OCI-LY3 (cell line): Measurements from ENCODE around the gene HSD17B11.
"Not testable (repeated sequence)": the region's sequence is repeated elsewhere in the genome, so short reads cannot be mapped to it uniquely, and the experiment has no call there.

Experiments used
- H2AFZ ChIP-seq: fragments of 200-600, 300-600 bp; shearing (Covaris generic); 2 replicates; pipeline ENCODE4 v1.6.0; 2014; ENCODE audit warnings: antibody characterized with exemption, low read depth, low read length
- H3K27ac ChIP-seq: fragments of 200-600, 300-600 bp; sonication (generic); 2 replicates; pipeline ENCODE4 v1.5.1; 2014; ENCODE audit warnings: mild to moderate bottlenecking, low read length, moderate library complexity, mixed read lengths
- H3K27me3 ChIP-seq: fragments of 200-600, 300-600 bp; sonication (generic); 2 replicates; pipeline ENCODE4 v1.6.1; 2014; ENCODE audit warnings: low read depth, low read length, mixed read lengths
- H3K36me3 ChIP-seq: fragments of 200-600, 300-600 bp; sonication (generic); replicated peaks from 2 replicates; pipeline ENCODE3; 2014; ENCODE audit warnings: low read depth, low read length, mixed read lengths
- H3K4me1 ChIP-seq: fragments of 300-600, 200-600 bp; sonication (generic); 2 replicates; pipeline ENCODE4 v1.6.1; 2014; ENCODE audit warnings: low read length, mixed read lengths
- H3K4me2 ChIP-seq: fragments of 200-600, 300-600 bp; sonication (generic); 2 replicates; pipeline ENCODE4 v1.6.1; 2014; ENCODE audit warnings: low read length, mixed read lengths
- H3K4me3 ChIP-seq: fragments of 300-600, 200-600 bp; sonication (generic); 2 replicates; pipeline ENCODE4 v1.5.1; 2014; ENCODE audit warnings: antibody characterized with exemption, mild to moderate bottlenecking, low read length, moderate library complexity
- H3K79me2 ChIP-seq: fragments of 300-600, 200-600 bp; shearing (Covaris generic); 2 replicates; pipeline ENCODE4 v1.6.1; 2014; ENCODE audit warnings: mild to moderate bottlenecking, low read length, mixed read lengths
- H3K9ac ChIP-seq: fragments of 300-600, 200-600 bp; shearing (Covaris generic); 2 replicates; pipeline ENCODE4 v1.6.0; 2014; ENCODE audit warnings: mild to moderate bottlenecking, low read length, moderate library complexity
- H3K9me3 ChIP-seq: fragments of 200-600, 300-600 bp; shearing (Covaris generic); 2 replicates; pipeline ENCODE4 v1.6.1; 2014; ENCODE audit warnings: low read length, mixed read lengths; ENCODE audit not compliant: insufficient read depth
- H4K20me1 ChIP-seq: fragments of 200-600, 300-600 bp; sonication (generic); 2 replicates; pipeline ENCODE4 v1.6.1; 2016; ENCODE audit warnings: low read length, mixed read lengths; ENCODE audit not compliant: insufficient read depth
- EZH2phosphoT487 ChIP-seq: fragments of 200-600 bp; shearing (Covaris generic); IDR thresholded peaks from 2 replicates; pipeline ENCODE4 v1.6.1; 2018; ENCODE audit warnings: antibody characterized with exemption, mixed run types, low read depth
- TF ChIP-seq, protein P1 (sequence below): fragments of 200-600, 300-600 bp; sonication (generic); IDR thresholded peaks from 2 replicates; pipeline ENCODE4 v1.5.1; 2014; ENCODE audit warnings: antibody characterized with exemption, low read length, low read depth

The HSD17B11 gene

DNA sequence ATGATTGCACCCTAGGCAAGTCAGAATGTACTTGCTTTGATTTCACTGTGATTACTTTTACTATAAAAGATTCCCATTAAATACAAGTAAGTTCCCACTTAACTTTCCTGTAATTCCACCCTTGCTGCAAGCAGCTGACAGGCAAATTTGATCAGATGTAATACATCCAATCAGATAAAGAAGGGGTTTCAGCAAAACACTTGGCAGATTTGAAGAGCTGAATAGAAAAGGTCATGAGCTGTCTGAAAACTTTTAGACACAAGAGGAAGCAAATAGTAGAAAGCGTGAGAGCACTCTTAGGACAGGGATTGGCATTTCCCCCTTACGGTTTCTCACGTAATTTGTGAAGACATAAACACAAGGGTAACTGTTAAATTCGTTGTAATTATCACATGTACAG lies 91.1 kb downstream of the HSD17B11 start:
- Histone ChIP-seq H3K9ac (no peak overlapping the region), H2AFZ (no peak overlapping the region), H3K27me3 (no peaks in the 10 kb centered on the region), H3K9me3 (no peaks in the 10 kb centered on the region), H4K20me1 (no peaks in the 10 kb centered on the region), H3K79me2 (no peaks in the 10 kb centered on the region), H3K36me3 (no peaks in the 10 kb centered on the region), H3K4me1 (0 out of 2 replicates have a peak, but pooled peaks cover 4% of the 10 kb centered on the region), H3K27ac (no peak overlapping the region), H3K4me3 (no peak overlapping the region), H3K4me2 (no peak overlapping the region)
- TF ChIP-seq, protein P1, sequence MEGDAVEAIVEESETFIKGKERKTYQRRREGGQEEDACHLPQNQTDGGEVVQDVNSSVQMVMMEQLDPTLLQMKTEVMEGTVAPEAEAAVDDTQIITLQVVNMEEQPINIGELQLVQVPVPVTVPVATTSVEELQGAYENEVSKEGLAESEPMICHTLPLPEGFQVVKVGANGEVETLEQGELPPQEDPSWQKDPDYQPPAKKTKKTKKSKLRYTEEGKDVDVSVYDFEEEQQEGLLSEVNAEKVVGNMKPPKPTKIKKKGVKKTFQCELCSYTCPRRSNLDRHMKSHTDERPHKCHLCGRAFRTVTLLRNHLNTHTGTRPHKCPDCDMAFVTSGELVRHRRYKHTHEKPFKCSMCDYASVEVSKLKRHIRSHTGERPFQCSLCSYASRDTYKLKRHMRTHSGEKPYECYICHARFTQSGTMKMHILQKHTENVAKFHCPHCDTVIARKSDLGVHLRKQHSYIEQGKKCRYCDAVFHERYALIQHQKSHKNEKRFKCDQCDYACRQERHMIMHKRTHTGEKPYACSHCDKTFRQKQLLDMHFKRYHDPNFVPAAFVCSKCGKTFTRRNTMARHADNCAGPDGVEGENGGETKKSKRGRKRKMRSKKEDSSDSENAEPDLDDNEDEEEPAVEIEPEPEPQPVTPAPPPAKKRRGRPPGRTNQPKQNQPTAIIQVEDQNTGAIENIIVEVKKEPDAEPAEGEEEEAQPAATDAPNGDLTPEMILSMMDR: no peak
- TF ChIP-seq EZH2phosphoT487: no peak

DNA sequence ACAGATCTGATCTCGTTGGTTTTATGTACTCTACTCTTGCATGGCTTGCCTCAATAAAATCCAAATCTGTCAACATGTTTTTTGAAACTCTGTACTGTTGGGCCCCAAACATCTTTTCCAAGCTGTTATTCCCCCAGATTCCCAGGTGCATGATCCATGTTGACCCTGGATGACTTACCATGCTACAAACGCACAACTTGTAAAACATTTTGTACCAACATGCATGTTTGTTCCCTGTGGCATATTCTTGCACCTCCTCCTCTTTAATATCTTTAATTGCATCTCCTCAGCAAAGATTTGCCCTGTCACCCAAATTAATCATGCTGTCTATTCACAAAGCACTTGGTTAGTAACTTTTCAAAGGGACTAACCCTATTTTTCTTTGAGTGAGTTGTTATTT lies 92.6 kb downstream of the HSD17B11 start:
- 0 out of 2 replicates have a peak, but pooled peaks cover 4% of the 10 kb centered on the region for H3K4me1 ChIP-seq
- no peaks in the 10 kb centered on the region for H4K20me1 ChIP-seq
- H3K27ac ChIP-seq: no peak overlapping the region
- H3K4me2 ChIP-seq: no peak overlapping the region
- H3K79me2 ChIP-seq: no peaks in the 10 kb centered on the region
- no peak overlapping the region for H3K4me3 ChIP-seq
- H3K27me3 ChIP-seq: no peaks in the 10 kb centered on the region
- no peak overlapping the region for H3K9ac ChIP-seq
- H2AFZ ChIP-seq: no peak overlapping the region
- H3K9me3 ChIP-seq: no peaks in the 10 kb centered on the region
- TF ChIP-seq, protein P1: no peak
- no peak for TF ChIP-seq EZH2phosphoT487
- H3K36me3 ChIP-seq: no peaks in the 10 kb centered on the region

DNA sequence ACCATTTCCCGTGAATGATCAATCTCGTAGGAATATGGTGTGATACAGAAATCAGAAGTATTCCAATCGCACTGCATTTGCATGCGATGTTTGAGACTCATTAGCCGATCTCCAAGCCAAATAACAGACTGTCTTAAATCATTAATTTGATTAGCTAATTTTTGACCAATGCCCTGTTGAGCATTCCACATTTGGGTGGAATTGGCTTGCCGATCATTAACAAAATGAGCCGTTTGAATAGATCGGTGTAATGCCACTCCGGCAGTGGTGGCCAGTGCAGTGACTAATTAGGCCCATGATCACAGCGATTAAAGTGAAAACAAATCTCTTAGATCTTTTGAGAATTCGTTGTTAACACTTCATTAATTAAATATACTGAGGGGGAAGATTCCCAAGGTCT lies 96.1 kb downstream of the HSD17B11 start:
- not testable (repeated sequence) for H3K4me2 ChIP-seq, H3K9ac ChIP-seq, H3K27ac ChIP-seq, H2AFZ ChIP-seq, H3K9me3 ChIP-seq, H3K4me3 ChIP-seq, H4K20me1 ChIP-seq, H3K27me3 ChIP-seq, H3K36me3 ChIP-seq, H3K4me1 ChIP-seq, H3K79me2 ChIP-seq

- not testable (repeated sequence) for H4K20me1 ChIP-seq, H3K36me3 ChIP-seq, H3K27ac ChIP-seq, H3K4me1 ChIP-seq, H3K9ac ChIP-seq, H3K4me2 ChIP-seq, H3K4me3 ChIP-seq, H3K9me3 ChIP-seq, H2AFZ ChIP-seq, H3K79me2 ChIP-seq, H3K27me3 ChIP-seq
Measured at GRCh38 chr4:87293889-87294288, 97.1 kb downstream of the HSD17B11 start.

- H3K9ac ChIP-seq: no peak overlapping the region
- no peaks in the 10 kb centered on the region for H3K4me1 ChIP-seq
- no peaks in the 10 kb centered on the region for H3K36me3 ChIP-seq
- H3K27ac ChIP-seq: no peak overlapping the region
- H3K27me3 ChIP-seq: no peaks in the 10 kb centered on the region
- H2AFZ ChIP-seq: no peak overlapping the region
- H4K20me1 ChIP-seq: no peaks in the 10 kb centered on the region
- no peak overlapping the region for H3K4me2 ChIP-seq
- no peak for TF ChIP-seq EZH2phosphoT487
- TF ChIP-seq, protein P1: no peak
- H3K9me3 ChIP-seq: no peaks in the 10 kb centered on the region; the same call in 1 of the 2 replicates
- H3K4me3 ChIP-seq: no peak overlapping the region
- no peaks in the 10 kb centered on the region for H3K79me2 ChIP-seq
Measured at GRCh38 chr4:87286970-87287369, 104.0 kb downstream of the HSD17B11 start.
